ENCODE data around the gene KCNJ12.
"Not testable (repeated sequence)": the region's sequence is repeated elsewhere in the genome, so short reads cannot be mapped to it uniquely, and the experiment has no call there.

Gene KCNJ12

GRCh38 chr17:21412207-21412681, 36.1 kb downstream of the KCNJ12 start:
- not testable (repeated sequence) for H2BK120ac ChIP-seq (ENCODE audit: low read depth, low read length); H3K18ac ChIP-seq (ENCODE audit: low read depth in 1 of 2, low read length in 2 of 2); H3K4ac ChIP-seq (ENCODE audit: low read depth in 1 of 2, low read length in 2 of 2); H3K23ac ChIP-seq (ENCODE audit: low read length in 2 of 2); H4K8ac ChIP-seq (ENCODE audit: low read length); H3K27ac ChIP-seq (ENCODE audit: low read length, poor library complexity, severe bottlenecking); H2AK5ac ChIP-seq (ENCODE audit: low read length, severe bottlenecking); H4K91ac ChIP-seq (ENCODE audit: low read length); H2BK5ac ChIP-seq (ENCODE audit: low read depth, low read length, poor library complexity, severe bottlenecking); H3K36me3 ChIP-seq (ENCODE audit: control insufficient read depth in 1 of 2, insufficient read depth in 2 of 2, low read depth in 1 of 2, low read length in 2 of 2); H3K9ac ChIP-seq (ENCODE audit: low read length); H3K4me3 ChIP-seq (ENCODE audit: insufficient read depth in 1 of 2, low read depth in 1 of 2, low read length in 2 of 2); H3K4me2 ChIP-seq (ENCODE audit: low read length, poor library complexity, severe bottlenecking); DNase-seq; H3K4me1 ChIP-seq (ENCODE audit: control insufficient read depth, insufficient read depth, low read depth, low read length); H2BK12ac ChIP-seq (ENCODE audit: low read length in 2 of 2); H3K27me3 ChIP-seq (ENCODE audit: control insufficient read depth in 1 of 2, insufficient read depth in 1 of 2, low read length in 2 of 2); H3K79me1 ChIP-seq (replicated peaks; ENCODE audit: low read length, poor library complexity, severe bottlenecking); H3K14ac ChIP-seq (ENCODE audit: low read length in 2 of 2); H2BK15ac ChIP-seq (ENCODE audit: low read depth, poor library complexity, severe bottlenecking); H3K9me3 ChIP-seq (ENCODE audit: control insufficient read depth, low read length); H2AFZ ChIP-seq (ENCODE audit: low read depth, low read length)
- 80% methylated on average over 14 of the region's 14 CpGs for WGBS

GRCh38 chr17:21413570-21414279, 37.6 kb downstream of the KCNJ12 start:
- H2AK5ac ChIP-seq (ENCODE audit: low read length, severe bottlenecking); H3K14ac ChIP-seq (ENCODE audit: low read length in 2 of 2); H4K8ac ChIP-seq (ENCODE audit: low read length); H3K18ac ChIP-seq (ENCODE audit: low read depth in 1 of 2, low read length in 2 of 2); H4K91ac ChIP-seq (ENCODE audit: low read length); H2AFZ ChIP-seq (ENCODE audit: low read depth, low read length); H3K9me3 ChIP-seq (ENCODE audit: control insufficient read depth, low read length); H3K4me2 ChIP-seq (ENCODE audit: low read length, poor library complexity, severe bottlenecking); H3K4me1 ChIP-seq (ENCODE audit: control insufficient read depth, insufficient read depth, low read depth, low read length); H2BK120ac ChIP-seq (ENCODE audit: low read depth, low read length); H3K27me3 ChIP-seq (ENCODE audit: control insufficient read depth in 1 of 2, insufficient read depth in 1 of 2, low read length in 2 of 2); H3K4ac ChIP-seq (ENCODE audit: low read depth in 1 of 2, low read length in 2 of 2); H3K4me3 ChIP-seq (ENCODE audit: insufficient read depth in 1 of 2, low read depth in 1 of 2, low read length in 2 of 2); H3K9ac ChIP-seq (ENCODE audit: low read length); H3K79me1 ChIP-seq (replicated peaks; ENCODE audit: low read length, poor library complexity, severe bottlenecking); H3K23ac ChIP-seq (ENCODE audit: low read length in 2 of 2); H3K36me3 ChIP-seq (ENCODE audit: control insufficient read depth in 1 of 2, insufficient read depth in 2 of 2, low read depth in 1 of 2, low read length in 2 of 2); H3K27ac ChIP-seq (ENCODE audit: low read length, poor library complexity, severe bottlenecking); DNase-seq; H2BK5ac ChIP-seq (ENCODE audit: low read depth, low read length, poor library complexity, severe bottlenecking); H2BK12ac ChIP-seq (ENCODE audit: low read length in 2 of 2); H2BK15ac ChIP-seq (ENCODE audit: low read depth, poor library complexity, severe bottlenecking): not testable (repeated sequence)
- 80% methylated on average over 1 of the region's 11 CpGs for WGBS

GRCh38 chr17:21414616-21415015, 38.5 kb downstream of the KCNJ12 start:
- H3K27me3 ChIP-seq (ENCODE audit: control insufficient read depth in 1 of 2, insufficient read depth in 1 of 2, low read length in 2 of 2); H2AFZ ChIP-seq (ENCODE audit: low read depth, low read length); H4K8ac ChIP-seq (ENCODE audit: low read length); H2BK5ac ChIP-seq (ENCODE audit: low read depth, low read length, poor library complexity, severe bottlenecking); DNase-seq; H3K79me1 ChIP-seq (replicated peaks; ENCODE audit: low read length, poor library complexity, severe bottlenecking); H3K9ac ChIP-seq (ENCODE audit: low read length); H3K4me3 ChIP-seq (ENCODE audit: insufficient read depth in 1 of 2, low read depth in 1 of 2, low read length in 2 of 2); H3K18ac ChIP-seq (ENCODE audit: low read depth in 1 of 2, low read length in 2 of 2); H2BK15ac ChIP-seq (ENCODE audit: low read depth, poor library complexity, severe bottlenecking); H3K23ac ChIP-seq (ENCODE audit: low read length in 2 of 2); H3K4me1 ChIP-seq (ENCODE audit: control insufficient read depth, insufficient read depth, low read depth, low read length); H4K91ac ChIP-seq (ENCODE audit: low read length); H2BK120ac ChIP-seq (ENCODE audit: low read depth, low read length); H3K4ac ChIP-seq (ENCODE audit: low read depth in 1 of 2, low read length in 2 of 2); H2BK12ac ChIP-seq (ENCODE audit: low read length in 2 of 2); H3K36me3 ChIP-seq (ENCODE audit: control insufficient read depth in 1 of 2, insufficient read depth in 2 of 2, low read depth in 1 of 2, low read length in 2 of 2); H2AK5ac ChIP-seq (ENCODE audit: low read length, severe bottlenecking); H3K14ac ChIP-seq (ENCODE audit: low read length in 2 of 2); H3K4me2 ChIP-seq (ENCODE audit: low read length, poor library complexity, severe bottlenecking); H3K27ac ChIP-seq (ENCODE audit: low read length, poor library complexity, severe bottlenecking); H3K9me3 ChIP-seq (ENCODE audit: control insufficient read depth, low read length): not testable (repeated sequence)
- 69% methylated on average over 7 of the region's 7 CpGs for WGBS

- H3K9me3 ChIP-seq (ENCODE audit: control insufficient read depth, low read length); H4K8ac ChIP-seq (ENCODE audit: low read length); H3K4ac ChIP-seq (ENCODE audit: low read depth in 1 of 2, low read length in 2 of 2); H3K4me1 ChIP-seq (ENCODE audit: control insufficient read depth, insufficient read depth, low read depth, low read length); H3K9ac ChIP-seq (ENCODE audit: low read length); H2AFZ ChIP-seq (ENCODE audit: low read depth, low read length); H4K91ac ChIP-seq (ENCODE audit: low read length); H2AK5ac ChIP-seq (ENCODE audit: low read length, severe bottlenecking); H3K36me3 ChIP-seq (ENCODE audit: control insufficient read depth in 1 of 2, insufficient read depth in 2 of 2, low read depth in 1 of 2, low read length in 2 of 2); H3K14ac ChIP-seq (ENCODE audit: low read length in 2 of 2); H3K79me1 ChIP-seq (replicated peaks; ENCODE audit: low read length, poor library complexity, severe bottlenecking); H3K27ac ChIP-seq (ENCODE audit: low read length, poor library complexity, severe bottlenecking); H2BK120ac ChIP-seq (ENCODE audit: low read depth, low read length); H3K4me3 ChIP-seq (ENCODE audit: insufficient read depth in 1 of 2, low read depth in 1 of 2, low read length in 2 of 2); H3K18ac ChIP-seq (ENCODE audit: low read depth in 1 of 2, low read length in 2 of 2); DNase-seq; H3K23ac ChIP-seq (ENCODE audit: low read length in 2 of 2); H2BK5ac ChIP-seq (ENCODE audit: low read depth, low read length, poor library complexity, severe bottlenecking); H2BK15ac ChIP-seq (ENCODE audit: low read depth, poor library complexity, severe bottlenecking); H2BK12ac ChIP-seq (ENCODE audit: low read length in 2 of 2); H3K4me2 ChIP-seq (ENCODE audit: low read length, poor library complexity, severe bottlenecking): not testable (repeated sequence)
- WGBS, result 87% methylated on average over 39 of the region's 58 CpGs
- H3K27me3 ChIP-seq (ENCODE audit: control insufficient read depth in 1 of 2, insufficient read depth in 1 of 2, low read length in 2 of 2), result peaks cover 0 to 13% of the 10 kb centered on the region in 2 experiments
These were observed 39.2 kb downstream of the KCNJ12 start for GRCh38 chr17:21415166-21415990.

Measured in mesenchymal stem cell (in vitro differentiated cells and primary cell).